ENCODE measurements around the gene LIM2. TPM values are rescaled to one million over a fixed set of nuclear protein-coding genes. Genes with fewer than 3 reads are reported as not detected.

Gene LIM2
- total and polyA plus RNA-seq, 2 donors = not detected

DNA sequence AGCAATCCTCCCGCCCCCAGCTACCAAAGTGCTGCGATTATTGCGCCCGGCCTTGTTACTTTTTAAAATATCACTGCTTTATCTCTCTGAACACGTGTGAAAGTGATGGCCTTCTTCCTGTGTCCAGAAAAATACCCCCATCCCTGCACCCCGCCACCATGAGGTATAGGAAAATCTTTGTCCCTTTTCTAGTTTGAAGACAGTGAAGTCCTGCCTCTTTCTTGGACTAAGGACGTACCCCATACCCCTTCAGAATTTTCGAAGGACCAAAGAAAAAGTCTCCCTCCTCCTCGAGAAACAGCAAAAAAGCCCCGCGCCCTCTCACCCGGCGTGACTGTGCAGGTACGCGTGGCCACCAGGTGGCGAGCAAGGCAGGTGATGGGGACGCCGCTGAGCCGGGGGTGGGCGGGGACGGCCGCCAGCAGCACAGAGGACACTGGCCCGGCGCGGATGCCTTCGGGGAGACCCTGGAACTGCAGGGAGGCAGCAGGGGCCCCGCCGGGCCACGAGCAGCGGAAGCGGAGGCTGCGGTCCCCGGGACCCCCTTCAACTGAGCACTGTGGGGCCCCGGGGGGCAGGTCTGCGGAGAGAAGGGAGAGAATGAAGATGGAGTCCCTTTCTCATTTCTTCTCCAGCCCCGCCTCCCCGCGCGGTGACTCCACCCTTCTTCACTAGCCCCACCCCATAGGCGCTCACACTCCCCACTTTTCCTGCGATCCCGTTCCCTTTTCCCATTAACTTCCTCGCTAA lies 49.0 kb downstream of the LIM2 start:
- 2% methylated on average over 43 of the region's 43 CpGs for WGBS
- peaks cover 8 to 18% of the 10 kb centered on the region in 2 donors for H3K4me1 ChIP-seq (ENCODE audit: control insufficient read depth in 2 of 2, insufficient read depth in 2 of 2, low read length in 2 of 2)

DNA sequence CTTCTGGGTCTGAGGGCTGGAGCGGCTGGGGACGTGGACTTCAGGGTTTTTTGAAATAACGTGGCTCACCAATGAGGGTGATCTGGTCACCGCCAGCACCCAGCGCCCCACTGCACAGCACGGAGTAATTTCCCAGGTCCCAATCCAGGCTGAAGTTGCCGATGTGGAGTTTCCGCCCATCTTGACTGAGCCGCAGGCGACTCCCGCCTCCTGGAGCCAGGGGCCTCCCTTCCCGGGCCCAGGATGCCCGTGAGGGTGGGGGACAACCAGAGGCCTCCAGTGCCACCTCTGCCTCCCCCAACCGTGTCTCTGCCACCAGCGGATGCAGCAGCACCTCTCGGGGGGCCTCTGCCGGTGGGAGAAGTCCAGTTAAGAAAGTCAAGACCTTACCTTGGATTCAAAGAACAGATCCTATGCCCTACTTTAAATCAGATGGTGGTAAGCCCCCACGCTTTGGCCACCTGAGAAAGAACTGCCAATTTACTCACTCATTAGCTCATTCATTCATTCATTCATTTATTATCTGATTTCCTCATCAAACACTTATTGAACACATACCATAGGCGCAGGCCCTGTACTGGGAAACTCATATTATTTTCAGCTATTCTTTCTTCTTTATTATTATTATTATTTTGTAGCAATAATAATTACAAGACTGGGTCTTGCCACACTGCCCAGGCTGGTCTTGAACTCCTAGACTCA lies 49.8 kb downstream of the LIM2 start:
- 93% methylated on average over 19 of the region's 19 CpGs for WGBS
- peaks cover 8 to 18% of the 10 kb centered on the region in 2 donors for H3K4me1 ChIP-seq (ENCODE audit: control insufficient read depth in 2 of 2, insufficient read depth in 2 of 2, low read length in 2 of 2)
- H3K27ac ChIP-seq (ENCODE audit: low read depth in 1 of 2, low read length in 1 of 2) = no peak overlapping the region
- no peak for DNase-seq (ENCODE audit: low read depth in 6 of 9, low spot score in 9 of 9)
- H3K4me3 ChIP-seq (ENCODE audit: low read length in 2 of 2) = no peak overlapping the region
- peaks cover 0 to 2% of the 10 kb centered on the region in 2 donors for H3K9me3 ChIP-seq (ENCODE audit: control insufficient read depth in 2 of 2, insufficient read depth in 1 of 2, low read length in 1 of 2)
- peaks cover 22 to 39% of the 10 kb centered on the region in 2 donors for H3K27me3 ChIP-seq (ENCODE audit: control insufficient read depth in 2 of 2, insufficient read depth in 1 of 2, low read length in 1 of 2)
- no peaks in the 10 kb centered on the region for H3K36me3 ChIP-seq (ENCODE audit: control insufficient read depth in 2 of 2, insufficient read depth in 2 of 2, low read length in 1 of 2)

More for the DNA sequence above, 49.0 kb downstream of the LIM2 start:
- DNase-seq (ENCODE audit: low read depth in 6 of 9, low spot score in 9 of 9) = peak; percentile 45 to 91 (median 77)
- Histone ChIP-seq H3K9me3 (ENCODE audit: control insufficient read depth in 2 of 2, insufficient read depth in 1 of 2, low read length in 1 of 2) (peaks cover 0 to 2% of the 10 kb centered on the region in 2 donors), H3K36me3 (ENCODE audit: control insufficient read depth in 2 of 2, insufficient read depth in 2 of 2, low read length in 1 of 2) (no peaks in the 10 kb centered on the region), H3K27ac (ENCODE audit: low read depth in 1 of 2, low read length in 1 of 2) (no peak overlapping the region), H3K4me3 (ENCODE audit: low read length in 2 of 2) (peak overlapping the region; percentile 49 to 69), H3K27me3 (ENCODE audit: control insufficient read depth in 2 of 2, insufficient read depth in 1 of 2, low read length in 1 of 2) (peaks cover 22 to 39% of the 10 kb centered on the region in 2 donors)

DNA sequence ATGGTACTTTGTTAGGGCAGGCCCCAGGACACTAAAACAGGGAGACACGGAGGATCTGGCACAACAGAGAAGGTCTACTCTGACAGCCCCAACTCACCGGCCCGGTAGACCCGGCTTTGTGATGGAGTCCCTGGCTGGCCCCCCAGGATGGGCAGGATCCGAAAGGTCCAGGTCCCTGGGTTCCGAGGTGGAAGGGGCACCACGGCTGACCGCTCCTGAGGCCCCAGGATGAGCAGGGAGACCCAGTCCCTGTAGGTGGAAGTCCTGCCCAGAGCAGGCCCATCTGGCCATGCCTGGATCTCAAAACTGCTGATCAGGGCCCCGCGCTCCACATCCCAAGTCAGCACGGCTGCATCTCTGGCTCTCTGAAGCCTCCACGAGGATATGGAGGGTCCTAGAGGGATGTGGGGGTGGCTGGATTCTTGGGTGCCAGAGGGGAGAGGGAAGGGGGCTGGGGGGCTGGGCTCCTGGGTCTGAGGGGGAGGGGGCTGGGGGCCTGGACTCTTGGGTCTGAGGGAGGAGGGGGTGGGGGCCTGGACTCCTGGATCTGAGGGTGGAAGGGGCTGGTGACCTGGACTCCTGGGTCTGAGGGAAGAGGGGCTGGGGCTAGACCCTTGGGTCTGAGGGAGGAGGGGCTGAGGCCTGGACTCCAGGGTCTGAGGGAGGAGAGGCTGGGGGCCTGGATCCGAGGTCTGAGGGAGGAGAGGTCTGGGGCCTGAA lies 50.5 kb downstream of the LIM2 start:
- no peaks in the 10 kb centered on the region for H3K36me3 ChIP-seq (ENCODE audit: control insufficient read depth in 2 of 2, insufficient read depth in 2 of 2, low read length in 1 of 2)
- no peak overlapping the region for H3K27ac ChIP-seq (ENCODE audit: low read depth in 1 of 2, low read length in 1 of 2)
- H3K27me3 ChIP-seq (ENCODE audit: control insufficient read depth in 2 of 2, insufficient read depth in 1 of 2, low read length in 1 of 2) = peaks cover 22 to 37% of the 10 kb centered on the region in 2 donors
- peaks cover 0 to 2% of the 10 kb centered on the region in 2 donors for H3K9me3 ChIP-seq (ENCODE audit: control insufficient read depth in 2 of 2, insufficient read depth in 1 of 2, low read length in 1 of 2)
- no peak for DNase-seq (ENCODE audit: low read depth in 6 of 9, low spot score in 9 of 9)
- peaks cover 8 to 16% of the 10 kb centered on the region in 2 donors for H3K4me1 ChIP-seq (ENCODE audit: control insufficient read depth in 2 of 2, insufficient read depth in 2 of 2, low read length in 2 of 2)
- H3K4me3 ChIP-seq (ENCODE audit: low read length in 2 of 2) = no peak overlapping the region
- WGBS = 95% methylated on average over 13 of the region's 13 CpGs

DNA sequence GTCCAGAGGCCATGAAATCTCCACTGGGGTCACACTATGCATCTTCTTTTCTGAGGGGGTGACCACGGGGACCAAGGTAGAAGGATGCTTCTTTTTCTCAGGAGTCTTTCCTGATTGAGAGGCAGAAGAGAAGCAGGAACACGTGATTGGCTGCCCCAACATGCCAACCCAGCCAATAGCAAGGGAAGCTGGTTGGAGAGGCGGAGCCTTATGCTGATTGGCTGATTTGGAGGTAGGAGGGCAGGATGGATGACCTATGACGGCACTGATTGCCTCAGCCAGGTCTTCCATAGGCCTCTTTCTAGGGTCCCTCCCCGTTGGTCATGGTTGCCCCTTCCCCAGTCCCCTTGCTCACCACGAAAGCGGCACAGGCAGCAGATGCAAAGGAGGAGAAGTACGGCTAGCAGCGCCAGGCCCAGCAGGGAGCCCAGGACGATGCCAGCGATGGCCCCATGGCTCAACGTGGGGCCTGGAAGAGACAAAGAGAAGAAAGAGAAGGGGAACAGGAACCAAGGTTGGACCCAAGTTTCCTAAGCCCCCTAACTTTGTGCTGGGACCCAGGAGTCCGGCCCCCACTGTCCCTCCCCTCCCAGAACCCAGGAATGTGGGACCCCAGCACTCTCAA lies 53.8 kb downstream of the LIM2 start:
- Histone ChIP-seq H3K4me1 (ENCODE audit: control insufficient read depth in 2 of 2, insufficient read depth in 2 of 2, low read length in 2 of 2) (peaks cover 0 to 8% of the 10 kb centered on the region in 2 donors), H3K9me3 (ENCODE audit: control insufficient read depth in 2 of 2, insufficient read depth in 1 of 2, low read length in 1 of 2) (peaks cover 0 to 2% of the 10 kb centered on the region in 2 donors), H3K27me3 (ENCODE audit: control insufficient read depth in 2 of 2, insufficient read depth in 1 of 2, low read length in 1 of 2) (peaks cover 0 to 6% of the 10 kb centered on the region in 2 donors), H3K36me3 (ENCODE audit: control insufficient read depth in 2 of 2, insufficient read depth in 2 of 2, low read length in 1 of 2) (no peaks in the 10 kb centered on the region), H3K27ac (ENCODE audit: low read depth in 1 of 2, low read length in 1 of 2) (no peak overlapping the region), H3K4me3 (ENCODE audit: low read length in 2 of 2) (no peak overlapping the region)
- WGBS = 95% methylated on average over 13 of the region's 13 CpGs
- DNase-seq (ENCODE audit: low read depth in 6 of 9, low spot score in 9 of 9) = no peak

GRCh38 chr19:51331716-51332115 lies 56.1 kb downstream of the LIM2 start:
- Histone ChIP-seq H3K4me3 (ENCODE audit: low read length in 2 of 2) (no peak overlapping the region), H3K27ac (ENCODE audit: low read depth in 1 of 2, low read length in 1 of 2) (no peak overlapping the region), H3K27me3 (ENCODE audit: control insufficient read depth in 2 of 2, insufficient read depth in 1 of 2, low read length in 1 of 2) (peaks cover 18 to 24% of the 10 kb centered on the region in 2 donors), H3K4me1 (ENCODE audit: control insufficient read depth in 2 of 2, insufficient read depth in 2 of 2, low read length in 2 of 2) (peaks cover 0 to 4% of the 10 kb centered on the region in 2 donors), H3K36me3 (ENCODE audit: control insufficient read depth in 2 of 2, insufficient read depth in 2 of 2, low read length in 1 of 2) (no peaks in the 10 kb centered on the region), H3K9me3 (ENCODE audit: control insufficient read depth in 2 of 2, insufficient read depth in 1 of 2, low read length in 1 of 2) (peaks cover 0 to 2% of the 10 kb centered on the region in 2 donors)
- DNase-seq (ENCODE audit: low read depth in 6 of 9, low spot score in 9 of 9) = no peak
- 93% methylated on average over 6 of the region's 6 CpGs for WGBS

- WGBS = 64% methylated on average over 3 of the region's 3 CpGs
- DNase-seq (ENCODE audit: low read depth in 6 of 9, low spot score in 9 of 9) = no peak
- H3K4me1 ChIP-seq (ENCODE audit: control insufficient read depth in 2 of 2, insufficient read depth in 2 of 2, low read length in 2 of 2) = peaks cover 0 to 4% of the 10 kb centered on the region in 2 donors
- H3K4me3 ChIP-seq (ENCODE audit: low read length in 2 of 2) = no peak overlapping the region
- H3K27ac ChIP-seq (ENCODE audit: low read depth in 1 of 2, low read length in 1 of 2) = no peak overlapping the region
- no peaks in the 10 kb centered on the region for H3K36me3 ChIP-seq (ENCODE audit: control insufficient read depth in 2 of 2, insufficient read depth in 2 of 2, low read length in 1 of 2)
- peaks cover 0 to 2% of the 10 kb centered on the region in 2 donors for H3K9me3 ChIP-seq (ENCODE audit: control insufficient read depth in 2 of 2, insufficient read depth in 1 of 2, low read length in 1 of 2)
- peaks cover 23 to 29% of the 10 kb centered on the region in 2 donors for H3K27me3 ChIP-seq (ENCODE audit: control insufficient read depth in 2 of 2, insufficient read depth in 1 of 2, low read length in 1 of 2)
Measured at GRCh38 chr19:51331193-51331592, 56.6 kb downstream of the LIM2 start.

- Histone ChIP-seq H3K4me3 (ENCODE audit: low read length in 2 of 2) (no peak overlapping the region), H3K4me1 (ENCODE audit: control insufficient read depth in 2 of 2, insufficient read depth in 2 of 2, low read length in 2 of 2) (peaks cover 0 to 4% of the 10 kb centered on the region in 2 donors), H3K36me3 (ENCODE audit: control insufficient read depth in 2 of 2, insufficient read depth in 2 of 2, low read length in 1 of 2) (no peaks in the 10 kb centered on the region), H3K27ac (ENCODE audit: low read depth in 1 of 2, low read length in 1 of 2) (no peak overlapping the region), H3K9me3 (ENCODE audit: control insufficient read depth in 2 of 2, insufficient read depth in 1 of 2, low read length in 1 of 2) (peaks cover 0 to 2% of the 10 kb centered on the region in 2 donors), H3K27me3 (ENCODE audit: control insufficient read depth in 2 of 2, insufficient read depth in 1 of 2, low read length in 1 of 2) (peaks cover 27 to 37% of the 10 kb centered on the region in 2 donors)
- no peak for DNase-seq (ENCODE audit: low read depth in 6 of 9, low spot score in 9 of 9)
- WGBS = over 99% methylated on average over 4 of the region's 4 CpGs
Measured at GRCh38 chr19:51330366-51330765, 57.4 kb downstream of the LIM2 start.

Data from thymus (tissue), 11 donors.